Measurements from ENCODE around the gene PRND. TPM values are rescaled to one million over a fixed set of nuclear protein-coding genes. Genes with fewer than 3 reads are reported as not detected.
"Not testable (repeated sequence)": the region's sequence is repeated elsewhere in the genome, so short reads cannot be mapped to it uniquely, and the experiment has no call there.

PRND gene
- total RNA-seq, 2 donors from 2014 or later: 0.27 TPM; not detected in 1

GRCh38 chr20:4720041-4720976 lies 1.4 kb upstream of the PRND start:
- Histone ChIP-seq H3K36me3 (no peaks in the 10 kb centered on the region), H3K4me1 (no peaks in the 10 kb centered on the region), H3K27me3 (no peaks in the 10 kb centered on the region), H3K4me3 (no peak overlapping the region), H3K9me3 (no peaks in the 10 kb centered on the region), H3K27ac (peak overlapping the region; percentile 30), H3K9ac (ENCODE audit: low read depth in 2 of 2, low read length in 2 of 2) (no peak overlapping the region)
- intact Hi-C loops (cut with DNase I): loop anchor here (1.0 kb wide), 1 partner anchor 113 kb away; no protein-coding TSS in a partner anchor
- TF ChIP-seq CTCF (IDR thresholded peaks at IDR 0.05): peak; percentile 56
- peak; percentile 71 for DNase-seq

GRCh38 chr20:4720977-4721349 lies 746 bp upstream of the PRND start:
- no peak for TF ChIP-seq CTCF (IDR thresholded peaks at IDR 0.05)
- intact Hi-C loops (cut with DNase I): loop anchor here (1.0 kb wide), 1 partner anchor 114 kb away; no protein-coding TSS in a partner anchor
- H3K36me3 ChIP-seq: no peaks in the 10 kb centered on the region
- DNase-seq: no peak
- H3K27me3 ChIP-seq: no peaks in the 10 kb centered on the region
- H3K27ac ChIP-seq: no peak overlapping the region
- H3K9ac ChIP-seq (ENCODE audit: low read depth in 2 of 2, low read length in 2 of 2): peak overlapping the region in 1 of 2 donors; percentile 26
- H3K4me3 ChIP-seq: no peak overlapping the region
- H3K4me1 ChIP-seq: no peaks in the 10 kb centered on the region
- H3K9me3 ChIP-seq: no peaks in the 10 kb centered on the region

GRCh38 chr20:4722571-4722970 lies 862 bp downstream of the PRND start:
- no peak overlapping the region for H3K4me3 ChIP-seq
- H3K9me3 ChIP-seq: no peaks in the 10 kb centered on the region
- H3K4me1 ChIP-seq: no peaks in the 10 kb centered on the region
- H3K9ac ChIP-seq (ENCODE audit: low read depth in 2 of 2, low read length in 2 of 2): no peak overlapping the region
- TF ChIP-seq CTCF (IDR thresholded peaks at IDR 0.05): no peak
- intact Hi-C loops (cut with DNase I): no loop called here
- no peaks in the 10 kb centered on the region for H3K27me3 ChIP-seq
- DNase-seq: no peak
- H3K36me3 ChIP-seq: no peaks in the 10 kb centered on the region
- no peak overlapping the region for H3K27ac ChIP-seq

- no peak for DNase-seq
- H3K9ac ChIP-seq (ENCODE audit: low read depth in 2 of 2, low read length in 2 of 2): no peak overlapping the region
- no peak overlapping the region for H3K27ac ChIP-seq
- no peaks in the 10 kb centered on the region for H3K9me3 ChIP-seq
- no peaks in the 10 kb centered on the region for H3K27me3 ChIP-seq
- TF ChIP-seq CTCF (IDR thresholded peaks at IDR 0.05): no peak
- H3K36me3 ChIP-seq: no peaks in the 10 kb centered on the region
- H3K4me3 ChIP-seq: no peak overlapping the region
- intact Hi-C loops (cut with DNase I): no loop called here
- H3K4me1 ChIP-seq: no peaks in the 10 kb centered on the region
Measured at GRCh38 chr20:4722993-4723392, 1.3 kb downstream of the PRND start.

- H3K27ac ChIP-seq; H3K4me1 ChIP-seq; H3K9me3 ChIP-seq; H3K9ac ChIP-seq (ENCODE audit: low read depth in 2 of 2, low read length in 2 of 2); H3K27me3 ChIP-seq; DNase-seq; intact Hi-C loops (cut with DNase I); H3K4me3 ChIP-seq; H3K36me3 ChIP-seq: not testable (repeated sequence)
Measured at GRCh38 chr20:4723553-4723952, 1.8 kb downstream of the PRND start.

Data from colonic mucosa (tissue), 4 donors.